NOMO-1 (cell line): ENCODE data around the gene NKX6-2.

Experiments
- DNase-seq, 2 experiments: peaks; one replicate each; lab custom pipeline; 2025; ENCODE audit not compliant: unreplicated experiment in 2 of 2; lab: John Stamatoyannopoulos, UW

Gene NKX6-2

GRCh38 chr10:132762267-132762666, 23.7 kb downstream of the NKX6-2 start:
- no peak for DNase-seq

GRCh38 chr10:132761395-132762060, 24.4 kb downstream of the NKX6-2 start:
- no peak for DNase-seq

GRCh38 chr10:132758865-132759264, 27.1 kb downstream of the NKX6-2 start:
- no peak for DNase-seq

DNA sequence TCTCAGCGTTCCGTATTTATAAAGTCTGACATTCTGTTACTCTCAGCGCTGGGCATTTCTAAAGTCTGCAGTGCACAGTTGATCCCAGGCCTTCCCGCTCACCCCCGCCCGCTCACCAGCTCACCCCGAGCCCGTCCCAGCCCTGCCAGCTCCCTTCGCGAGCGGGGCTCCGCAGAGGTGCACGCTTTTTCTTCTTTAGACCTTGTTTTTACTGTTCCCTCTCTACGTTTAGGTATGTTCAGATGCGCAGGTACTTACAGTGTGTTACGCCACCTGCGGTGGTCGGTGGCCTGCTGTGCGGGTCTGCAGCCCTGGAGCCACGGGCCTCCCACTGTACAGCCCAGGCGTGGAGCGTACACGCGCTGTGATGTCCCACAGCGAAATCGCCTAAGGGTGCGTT, 28.8 kb downstream of the NKX6-2 start:
- DNase-seq, result no peak

DNA sequence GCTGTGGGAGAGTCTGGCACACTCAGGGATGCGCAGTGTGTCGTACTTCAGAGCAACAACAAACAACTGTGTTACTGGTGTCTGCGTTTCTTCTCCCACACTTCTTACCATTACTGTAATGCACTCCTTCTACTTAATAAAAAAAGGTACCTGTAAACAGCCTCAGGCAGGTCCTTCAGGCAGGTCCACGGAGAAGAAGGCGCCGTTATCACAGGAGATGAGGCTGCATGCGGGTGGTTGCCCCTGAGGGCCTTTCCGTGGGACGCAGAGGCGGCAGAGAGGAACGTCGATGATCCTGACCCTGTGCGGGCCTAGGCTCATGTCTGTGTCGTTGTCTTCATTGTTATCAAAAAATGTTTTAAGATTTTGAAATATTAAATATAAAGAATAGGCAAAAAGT, 29.4 kb downstream of the NKX6-2 start:
- DNase-seq, result no peak

GRCh38 chr10:132755166-132755711, 30.7 kb downstream of the NKX6-2 start:
- no peak for DNase-seq

GRCh38 chr10:132754071-132754470, 31.9 kb downstream of the NKX6-2 start:
- no peak for DNase-seq

DNA sequence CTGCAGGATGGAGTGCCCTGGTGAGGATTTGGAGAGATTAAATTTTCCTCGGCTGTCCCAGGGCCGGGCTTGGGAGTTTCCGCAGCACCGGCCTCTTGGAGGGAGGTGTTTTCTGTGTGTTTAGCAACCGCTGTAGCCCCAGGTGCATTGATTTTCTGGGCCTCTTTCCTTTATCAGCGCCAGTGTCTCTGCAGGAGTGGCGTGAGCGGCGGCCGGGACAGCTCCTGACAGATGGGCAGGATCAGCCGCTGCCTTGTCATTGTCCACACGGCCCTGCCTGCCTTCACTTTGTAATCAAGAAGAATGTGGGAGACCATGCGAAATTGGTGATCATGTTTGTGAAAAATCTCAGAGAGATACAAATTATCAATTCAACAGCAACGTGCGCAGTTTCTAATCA, 32.4 kb downstream of the NKX6-2 start:
- DNase-seq, result no peak

DNA sequence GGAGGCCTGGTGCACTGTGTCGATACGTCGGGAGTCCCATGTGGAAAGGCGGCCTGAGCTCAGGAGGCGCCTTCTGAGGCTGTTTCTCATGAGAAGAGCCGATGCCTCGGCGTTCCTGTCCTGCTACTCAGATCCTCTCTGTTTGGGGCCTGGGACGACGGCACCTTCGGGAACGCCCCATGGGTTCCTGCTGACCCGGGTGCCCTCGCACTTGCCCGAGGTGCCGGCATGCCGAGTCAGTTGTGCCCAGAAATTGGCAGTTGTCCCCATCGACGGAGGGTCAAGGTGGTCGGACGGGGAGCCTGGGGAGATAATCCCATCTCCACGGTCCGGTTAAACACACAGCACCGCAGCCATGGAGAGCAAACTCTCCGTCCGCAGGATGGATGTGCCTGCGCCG, 33.0 kb downstream of the NKX6-2 start:
- DNase-seq, result no peak

GRCh38 chr10:132752378-132752777, 33.6 kb downstream of the NKX6-2 start:
- DNase-seq, result no peak

DNA sequence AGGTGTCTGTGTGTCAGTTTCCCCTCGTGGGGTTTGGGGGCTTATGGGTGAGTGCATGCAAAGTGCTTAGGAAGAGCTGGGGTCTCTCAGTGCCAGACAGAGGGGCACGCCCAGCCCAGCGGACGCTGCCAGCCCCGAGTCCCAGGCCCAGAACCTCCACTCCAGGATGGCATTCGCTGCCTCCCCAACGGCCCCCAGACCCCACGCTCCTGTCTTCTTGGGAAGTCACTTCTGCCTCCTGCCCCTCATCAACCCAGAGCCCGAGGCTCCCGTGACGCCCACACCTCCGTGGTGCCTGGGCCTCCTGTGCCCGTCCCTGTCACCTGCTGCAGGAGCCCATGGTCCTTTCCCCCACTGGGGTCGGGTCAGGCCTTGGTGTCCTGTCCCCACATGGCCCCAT, 35.0 kb downstream of the NKX6-2 start:
- DNase-seq, result no peak

GRCh38 chr10:132749371-132749795, 36.6 kb downstream of the NKX6-2 start:
- no peak for DNase-seq

GRCh38 chr10:132748545-132749370, 37.2 kb downstream of the NKX6-2 start:
- no peak for DNase-seq

DNA sequence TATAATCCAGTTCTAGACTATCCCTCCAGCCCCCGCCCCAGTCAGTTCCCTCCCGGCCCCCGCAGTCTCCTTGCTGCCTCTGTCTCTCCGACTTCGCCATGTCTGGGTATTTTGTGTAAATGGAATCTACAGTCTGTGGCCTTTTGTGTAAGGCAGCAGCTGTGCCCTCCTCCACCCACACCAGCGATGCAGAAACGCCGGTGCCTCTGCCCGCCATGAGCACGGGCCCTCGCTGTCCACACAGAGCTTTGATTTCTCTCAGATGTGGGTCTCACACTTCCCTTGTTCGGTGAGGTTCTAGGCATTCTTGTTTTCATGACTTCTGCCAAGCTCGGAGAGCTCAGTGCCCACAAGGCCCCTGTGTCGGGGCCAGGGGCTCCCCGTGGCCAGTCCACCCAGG, 37.8 kb downstream of the NKX6-2 start:
- DNase-seq, result no peak

DNA sequence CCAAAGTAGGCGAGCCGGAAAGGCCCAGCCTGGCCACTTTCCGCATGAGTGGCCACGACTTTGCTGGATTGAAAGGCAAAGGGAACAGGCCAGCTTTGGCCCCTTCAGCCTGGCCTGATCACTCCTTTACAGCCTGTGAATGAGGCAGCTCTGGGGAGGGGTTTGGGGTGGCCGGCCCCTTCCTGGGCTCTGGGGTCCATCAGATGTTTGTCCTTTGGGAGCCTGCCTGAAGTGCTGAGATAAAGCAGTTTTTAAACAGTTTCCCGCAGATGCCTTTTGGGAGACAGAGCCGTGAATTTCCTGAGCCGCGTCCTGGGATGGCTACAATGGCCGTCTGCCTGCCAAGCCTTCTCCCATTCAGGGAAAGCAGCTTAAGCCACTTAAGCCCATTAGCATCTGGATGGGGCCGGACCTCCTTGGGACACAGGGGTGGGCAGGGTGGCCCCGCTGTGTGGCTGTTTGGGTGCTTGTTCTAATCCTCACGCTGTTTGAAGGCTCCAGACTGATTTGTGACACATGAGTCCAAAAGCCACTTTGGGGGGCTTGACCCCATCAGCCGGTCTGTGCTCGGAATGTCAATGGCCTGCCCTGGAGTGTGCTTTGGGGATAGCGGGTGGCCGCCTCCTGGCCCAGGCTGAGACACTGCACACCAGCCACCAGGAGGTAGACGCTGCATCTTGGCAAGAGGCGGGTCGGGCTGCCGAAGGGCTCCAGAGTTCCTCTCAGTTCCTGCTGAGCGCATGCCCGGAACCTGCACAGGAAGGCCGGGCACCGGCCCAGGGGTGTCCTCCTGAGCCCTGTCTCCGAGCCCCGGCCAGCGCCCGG, 38.9 kb downstream of the NKX6-2 start:
- no peak for DNase-seq

DNA sequence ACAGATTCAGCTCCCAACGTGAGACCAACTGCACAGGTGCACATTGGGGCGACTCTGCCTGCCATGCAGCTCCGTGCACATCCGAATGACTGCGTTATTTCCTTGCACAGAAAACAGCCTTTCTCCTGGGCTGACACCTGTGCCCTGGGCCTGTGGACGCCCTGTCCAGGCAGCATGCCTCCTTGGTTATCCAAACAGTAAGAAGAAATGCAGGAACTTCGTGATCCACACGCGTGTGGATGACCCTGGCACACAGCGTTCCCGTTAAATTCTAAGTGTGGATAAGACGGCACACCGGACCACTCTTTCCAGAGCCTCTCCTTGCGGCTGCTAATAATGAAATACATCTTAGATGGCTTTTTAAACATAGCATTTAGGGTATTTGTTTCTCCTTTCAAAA, 39.6 kb downstream of the NKX6-2 start:
- no peak for DNase-seq

DNA sequence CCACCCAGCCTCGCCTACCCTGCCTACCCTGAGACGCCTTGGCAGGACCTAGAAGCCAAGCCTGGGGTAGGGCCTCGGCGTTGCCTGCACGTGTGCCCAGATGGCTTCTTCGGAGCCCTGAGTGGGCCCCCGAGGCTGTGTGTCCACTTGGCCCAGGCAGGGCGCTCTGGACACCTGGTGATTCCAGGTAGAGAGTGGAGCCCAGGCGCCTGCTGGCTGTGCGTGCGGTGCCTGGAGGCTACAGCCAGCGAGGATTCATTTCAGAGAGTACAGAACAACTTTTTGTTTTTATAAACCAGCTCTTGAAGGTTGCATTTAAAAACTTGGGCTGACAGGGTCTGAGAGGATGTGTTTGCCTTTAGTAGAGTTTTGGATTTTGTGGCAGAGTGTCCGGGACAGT, 40.0 kb downstream of the NKX6-2 start:
- no peak for DNase-seq

GRCh38 chr10:132745511-132745910, 40.4 kb downstream of the NKX6-2 start:
- no peak for DNase-seq

- DNase-seq, result no peak
Observed at GRCh38 chr10:132744839-132745238, 41.1 kb downstream of the NKX6-2 start.

DNA sequence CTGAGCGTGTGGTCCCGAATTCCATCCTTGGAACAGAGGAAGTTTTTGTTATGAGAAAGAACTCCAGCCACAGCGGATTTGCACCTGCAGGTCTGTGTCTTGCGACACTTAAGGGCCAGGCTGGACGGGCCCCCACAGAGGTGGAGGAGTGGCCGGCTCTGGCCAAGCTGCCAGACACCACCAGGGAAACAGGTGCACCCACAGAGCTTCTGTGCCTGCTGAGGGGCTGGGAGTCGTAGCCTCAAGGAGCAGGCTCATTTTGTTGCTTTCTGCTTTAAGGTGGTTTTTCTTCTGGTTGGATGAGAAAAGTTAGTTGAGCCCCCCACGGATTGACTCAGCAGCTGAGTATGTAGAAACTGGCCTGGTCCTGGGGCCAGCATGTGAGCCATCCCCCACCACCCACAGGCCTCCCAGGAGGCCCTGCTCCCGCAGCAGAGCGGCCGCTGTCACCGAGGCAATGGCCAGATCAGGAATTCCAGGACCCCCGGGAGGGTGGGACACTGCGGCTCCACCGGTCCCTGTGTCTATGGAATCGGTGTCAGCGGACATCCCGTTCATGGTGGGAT, 41.9 kb downstream of the NKX6-2 start:
- no peak for DNase-seq
